Mucosa of stomach (tissue), 1 donor: ENCODE results near the gene ABHD18.
"Not testable (repeated sequence)": the region's sequence is repeated elsewhere in the genome, so short reads cannot be mapped to it uniquely, and the experiment has no call there.

Source experiments
- H3K27me3 ChIP-seq: one replicate; pipeline ENCODE4 v1.7.0; 2013; ENCODE audit warnings: mild to moderate bottlenecking, low read length; ENCODE audit not compliant: control insufficient read depth, insufficient read depth
- H3K36me3 ChIP-seq: one replicate; pipeline ENCODE4 v1.7.0; 2013; ENCODE audit warnings: low read length; ENCODE audit not compliant: control insufficient read depth, insufficient read depth
- H3K4me1 ChIP-seq: one replicate; pipeline ENCODE4 v1.7.0; 2013; ENCODE audit warnings: mild to moderate bottlenecking, low read length; ENCODE audit not compliant: control insufficient read depth, insufficient read depth
- H3K4me3 ChIP-seq: one replicate; pipeline ENCODE4 v1.7.0; 2013; ENCODE audit warnings: low read length
- H3K9ac ChIP-seq: one replicate; pipeline ENCODE4 v1.7.0; 2013; ENCODE audit warnings: mild to moderate bottlenecking, low read length, moderate library complexity
- H3K9me3 ChIP-seq: one replicate; pipeline ENCODE4 v1.7.0; 2013; ENCODE audit warnings: mild to moderate bottlenecking, low read length, moderate library complexity; ENCODE audit not compliant: control insufficient read depth
- donor health status: Pancreatic carcinoma.

The ABHD18 gene

GRCh38 chr4:127996521-127996920 is 31.3 kb downstream of the ABHD18 start:
- H3K4me1 ChIP-seq, H3K9ac ChIP-seq, H3K36me3 ChIP-seq, H3K9me3 ChIP-seq, H3K4me3 ChIP-seq, H3K27me3 ChIP-seq: not testable (repeated sequence)

DNA sequence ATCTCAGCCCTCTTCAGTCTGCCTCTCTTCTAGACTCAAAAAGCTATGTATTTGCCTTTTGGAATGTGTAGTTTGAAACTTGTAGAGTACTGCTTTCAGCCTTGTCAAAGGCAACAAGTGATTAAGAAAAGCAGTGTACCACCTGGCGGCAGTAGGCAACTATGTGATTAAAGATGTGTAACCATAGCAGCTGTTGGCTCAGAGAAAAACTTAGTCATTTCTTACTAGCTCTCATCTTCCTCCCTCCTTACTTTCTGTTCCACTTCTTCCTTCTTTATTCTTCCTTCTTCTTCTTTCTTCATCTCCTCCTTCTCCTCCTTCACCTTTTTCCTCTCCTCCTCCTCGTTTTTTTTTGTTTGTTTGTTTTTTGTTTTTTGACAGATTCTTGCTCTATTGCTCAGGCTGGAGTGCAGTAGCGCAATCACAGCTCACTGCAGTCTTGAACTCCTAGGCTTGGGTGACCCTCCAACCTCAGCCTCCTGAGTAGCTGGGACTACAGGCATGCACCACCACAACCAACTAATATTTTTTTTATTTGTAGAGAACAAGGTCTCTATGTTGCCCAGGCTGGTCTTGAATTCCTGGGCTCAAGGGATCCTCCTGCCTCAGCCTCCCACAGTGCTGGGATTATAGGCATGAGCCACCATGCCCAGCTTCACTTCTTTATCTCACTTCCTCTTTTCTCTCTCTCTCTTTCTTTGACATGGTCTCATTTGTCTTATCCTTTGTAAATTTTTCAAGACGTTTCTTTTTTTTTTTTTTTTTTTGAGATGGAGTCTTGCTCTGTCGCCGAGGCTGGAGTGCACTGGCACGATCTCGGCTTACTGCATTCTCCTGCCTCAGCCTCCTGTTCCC is 32.6 kb downstream of the ABHD18 start:
- H3K36me3 ChIP-seq, result no peaks in the 10 kb centered on the region
- H3K4me1 ChIP-seq, result no peaks in the 10 kb centered on the region
- H3K4me3 ChIP-seq, result no peak overlapping the region
- no peak overlapping the region for H3K9ac ChIP-seq
- no peaks in the 10 kb centered on the region for H3K27me3 ChIP-seq
- H3K9me3 ChIP-seq, result peaks cover 4% of the 10 kb centered on the region

DNA sequence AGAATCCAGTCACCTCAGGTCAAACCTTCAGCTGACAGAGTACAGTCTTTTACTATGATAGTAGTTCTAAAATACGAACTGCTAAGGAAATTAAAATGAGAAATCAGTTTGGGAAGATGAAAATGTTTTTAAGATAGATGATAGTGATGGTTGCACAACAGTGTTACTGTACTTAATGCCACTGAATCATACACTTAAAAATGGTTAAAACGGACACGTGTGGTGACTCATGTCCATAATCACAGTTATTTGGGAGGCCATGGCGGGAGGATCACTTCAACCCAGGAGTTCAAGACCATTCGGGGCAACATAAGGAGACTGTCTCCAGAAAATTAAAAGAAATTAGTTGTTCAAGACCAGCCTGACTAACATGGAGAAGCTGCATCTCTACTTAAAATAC is 41.4 kb downstream of the ABHD18 start:
- Histone ChIP-seq H3K4me3 (no peak overlapping the region), H3K4me1 (no peaks in the 10 kb centered on the region), H3K36me3 (no peaks in the 10 kb centered on the region), H3K9me3 (no peaks in the 10 kb centered on the region), H3K9ac (no peak overlapping the region), H3K27me3 (no peaks in the 10 kb centered on the region)

DNA sequence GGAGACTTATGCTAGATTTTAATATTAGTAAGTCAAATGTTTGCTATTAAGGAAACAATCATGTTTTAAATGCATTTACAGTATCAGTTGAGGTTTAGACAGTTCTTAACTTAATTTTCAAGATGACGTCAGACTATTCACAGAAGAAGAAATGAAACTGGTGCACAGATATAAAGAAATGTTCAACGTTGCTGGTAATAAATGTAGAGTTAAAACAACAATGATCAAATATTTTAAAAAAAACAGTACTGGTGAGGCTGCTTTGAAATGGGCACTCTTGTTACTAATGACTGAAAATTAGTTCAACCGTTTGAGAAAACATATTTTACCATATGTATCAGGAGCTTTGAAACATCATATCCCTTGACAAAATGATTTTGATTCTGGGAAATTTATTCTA is 44.2 kb downstream of the ABHD18 start:
- H3K4me3 ChIP-seq, result no peak overlapping the region
- H3K9me3 ChIP-seq, result no peaks in the 10 kb centered on the region
- H3K4me1 ChIP-seq, result no peaks in the 10 kb centered on the region
- no peaks in the 10 kb centered on the region for H3K27me3 ChIP-seq
- no peaks in the 10 kb centered on the region for H3K36me3 ChIP-seq
- no peak overlapping the region for H3K9ac ChIP-seq

DNA sequence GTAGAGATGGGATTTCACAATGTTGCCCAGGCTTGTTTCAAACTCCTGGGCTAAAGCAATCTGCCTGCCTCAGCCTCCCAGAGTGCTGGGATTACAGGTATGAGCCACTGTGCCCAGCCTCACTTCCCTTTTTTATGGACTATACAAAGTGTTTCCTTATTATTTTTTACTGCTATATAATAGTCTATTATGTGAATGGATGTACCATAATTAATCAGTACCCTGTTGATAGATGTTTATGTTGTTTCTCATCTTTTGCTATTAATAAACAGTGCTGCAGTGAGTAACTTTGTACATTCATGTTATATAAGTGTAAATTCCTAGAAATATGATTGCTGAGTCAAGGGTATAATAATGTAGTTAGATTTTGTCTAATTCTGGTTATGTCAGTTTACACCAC is 60.1 kb downstream of the ABHD18 start:
- H3K4me1 ChIP-seq, result no peaks in the 10 kb centered on the region
- H3K9me3 ChIP-seq, result no peaks in the 10 kb centered on the region
- no peaks in the 10 kb centered on the region for H3K36me3 ChIP-seq
- no peak overlapping the region for H3K9ac ChIP-seq
- no peak overlapping the region for H3K4me3 ChIP-seq
- H3K27me3 ChIP-seq, result no peaks in the 10 kb centered on the region

DNA sequence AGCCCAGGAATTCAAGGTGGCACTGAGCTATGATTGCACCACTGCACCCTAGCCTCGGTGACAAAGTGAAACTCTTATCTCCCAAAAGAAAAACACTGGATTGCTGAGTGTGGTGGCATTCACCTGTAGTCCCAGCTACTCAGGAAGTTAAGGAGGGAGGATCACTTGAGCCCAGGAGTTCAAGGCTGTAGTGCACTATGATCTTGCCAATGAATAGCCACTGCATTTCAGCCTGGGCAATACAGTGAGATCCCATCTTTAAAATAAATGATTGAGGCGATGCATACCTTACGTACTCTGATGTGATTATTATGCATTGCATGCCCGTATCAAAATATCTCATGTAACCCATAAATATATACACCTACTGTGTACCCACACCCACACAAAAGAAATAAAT is 64.7 kb downstream of the ABHD18 start:
- H3K4me3 ChIP-seq, result no peak overlapping the region
- H3K9ac ChIP-seq, result no peak overlapping the region
- H3K9me3 ChIP-seq, result no peaks in the 10 kb centered on the region
- no peaks in the 10 kb centered on the region for H3K36me3 ChIP-seq
- no peaks in the 10 kb centered on the region for H3K4me1 ChIP-seq
- no peaks in the 10 kb centered on the region for H3K27me3 ChIP-seq

GRCh38 chr4:128031756-128032384 is 66.7 kb downstream of the ABHD18 start:
- no peak overlapping the region for H3K4me3 ChIP-seq
- H3K9ac ChIP-seq, result no peak overlapping the region
- H3K27me3 ChIP-seq, result no peaks in the 10 kb centered on the region
- no peaks in the 10 kb centered on the region for H3K9me3 ChIP-seq
- H3K4me1 ChIP-seq, result no peaks in the 10 kb centered on the region
- no peaks in the 10 kb centered on the region for H3K36me3 ChIP-seq

DNA sequence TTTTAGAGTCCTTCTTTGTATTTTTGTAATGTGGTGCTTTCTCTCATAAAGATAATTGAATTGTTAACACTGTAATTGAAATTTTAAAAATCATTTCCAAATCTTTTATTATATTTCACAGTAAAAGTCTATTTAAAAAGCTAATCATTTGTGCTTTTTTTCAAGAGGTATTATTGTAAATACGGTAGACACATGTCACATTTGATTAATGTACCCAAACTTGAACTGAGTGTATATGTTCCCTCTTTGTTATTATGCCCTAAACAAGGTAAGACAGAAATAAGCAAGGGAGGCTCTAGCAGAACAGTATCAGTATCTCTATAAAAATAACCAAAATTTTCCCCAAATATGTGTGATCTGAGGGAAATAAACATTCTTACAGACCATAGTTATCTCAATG is 74.4 kb downstream of the ABHD18 start:
- Histone ChIP-seq H3K36me3 (no peaks in the 10 kb centered on the region), H3K27me3 (no peaks in the 10 kb centered on the region), H3K4me1 (no peaks in the 10 kb centered on the region), H3K9me3 (no peaks in the 10 kb centered on the region), H3K9ac (no peak overlapping the region), H3K4me3 (no peak overlapping the region)

DNA sequence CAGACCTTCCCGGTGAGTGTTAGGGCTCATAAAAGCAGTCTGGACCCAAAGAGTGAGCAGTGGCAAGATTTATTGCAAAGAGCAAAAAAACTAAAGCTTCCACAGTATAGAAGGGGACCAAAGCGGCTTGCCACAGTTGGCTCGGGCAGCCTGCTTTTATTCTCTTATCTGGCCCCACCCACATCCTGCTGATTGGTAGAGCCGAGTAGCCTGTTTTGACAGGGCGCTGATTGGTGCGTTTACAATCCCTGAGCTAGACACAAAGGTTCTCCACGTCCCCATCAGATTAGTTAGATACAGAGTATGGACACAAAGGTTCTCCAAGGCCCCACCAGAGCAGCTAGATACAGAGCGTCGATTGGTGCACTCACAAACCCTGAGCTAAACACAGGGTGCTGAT is 81.8 kb downstream of the ABHD18 start:
- H3K27me3 ChIP-seq, H3K4me1 ChIP-seq, H3K9ac ChIP-seq, H3K9me3 ChIP-seq, H3K4me3 ChIP-seq, H3K36me3 ChIP-seq: not testable (repeated sequence)

DNA sequence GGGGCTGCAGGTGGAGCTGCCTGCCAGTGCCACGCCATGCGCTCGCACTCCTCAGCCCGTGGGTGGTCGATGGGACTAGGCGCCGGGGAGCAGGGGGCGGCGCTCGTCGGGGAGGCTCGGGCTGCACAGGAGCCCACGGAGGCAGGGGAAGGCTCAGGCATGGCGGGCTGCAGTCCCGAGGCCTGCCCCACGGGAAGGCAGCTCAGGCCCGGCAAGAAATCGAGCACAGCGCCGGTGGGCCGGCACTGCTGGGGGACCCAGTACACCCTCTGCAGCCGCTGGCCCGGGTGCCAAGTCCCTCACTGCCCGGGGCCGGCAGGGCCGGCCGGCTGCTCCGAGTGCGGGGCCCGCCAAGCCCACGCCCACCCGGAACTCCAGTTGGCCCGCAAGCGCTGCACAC is 82.3 kb downstream of the ABHD18 start:
- H3K4me3 ChIP-seq, H3K9me3 ChIP-seq, H3K27me3 ChIP-seq, H3K4me1 ChIP-seq, H3K9ac ChIP-seq, H3K36me3 ChIP-seq: not testable (repeated sequence)

DNA sequence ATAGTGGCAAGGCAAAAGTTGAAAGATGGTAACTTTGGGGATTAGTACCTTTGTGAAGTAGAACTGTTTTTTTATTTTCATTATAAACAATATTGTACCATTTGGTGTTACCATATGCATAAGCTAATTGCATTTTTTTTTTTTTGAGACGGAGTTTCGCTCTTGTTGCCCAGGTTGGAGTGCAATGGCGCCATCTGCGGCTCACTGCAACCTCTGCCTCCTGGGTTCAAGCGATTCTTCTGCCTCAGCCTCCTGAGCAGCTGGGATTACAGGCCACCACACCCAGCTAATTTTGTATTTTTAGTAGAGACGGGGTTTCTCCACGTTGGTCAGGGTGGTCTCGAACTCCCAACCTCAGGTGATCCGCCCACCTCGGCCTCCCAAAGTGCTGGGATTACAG is 86.0 kb downstream of the ABHD18 start:
- H3K4me3 ChIP-seq, H3K36me3 ChIP-seq, H3K27me3 ChIP-seq, H3K9ac ChIP-seq, H3K4me1 ChIP-seq, H3K9me3 ChIP-seq: not testable (repeated sequence)

DNA sequence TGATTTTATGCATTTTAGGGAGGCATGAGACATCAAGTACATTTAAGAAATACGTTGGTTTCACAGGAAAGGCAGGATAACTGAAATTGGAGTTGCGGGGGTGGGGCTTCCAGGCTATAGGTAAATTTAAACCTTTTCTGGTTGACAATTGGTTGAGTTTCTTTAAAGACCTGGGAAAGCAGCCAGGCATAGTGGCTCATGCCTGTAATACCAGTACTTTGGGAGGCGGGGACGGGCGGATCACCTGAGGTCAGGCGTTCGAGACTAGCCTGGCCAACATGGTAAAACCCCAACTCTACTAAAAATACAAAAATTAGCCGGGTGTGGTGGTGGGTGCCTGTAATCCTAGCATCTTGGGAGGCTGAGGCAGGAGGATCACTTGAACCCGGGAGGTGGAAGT is 89.7 kb downstream of the ABHD18 start:
- H3K9me3 ChIP-seq, H3K4me3 ChIP-seq, H3K4me1 ChIP-seq, H3K36me3 ChIP-seq, H3K9ac ChIP-seq, H3K27me3 ChIP-seq: not testable (repeated sequence)
